ENCODE results near the gene KCNN2.

The KCNN2 gene

GRCh38 chr5:114477816-114478334 lies 116.0 kb downstream of the KCNN2 start:
- in situ Hi-C loops (cut with HindIII; ENCODE audit: low sequenced_read_pairs) = no loop called here

- in situ Hi-C loops (cut with HindIII; ENCODE audit: low sequenced_read_pairs) = no loop called here
Measured at GRCh38 chr5:114500756-114501155, 138.9 kb downstream of the KCNN2 start.

- in situ Hi-C loops (cut with HindIII; ENCODE audit: low sequenced_read_pairs) = no loop called here
Measured at GRCh38 chr5:114504560-114504959, 142.7 kb downstream of the KCNN2 start.

- in situ Hi-C loops (cut with HindIII; ENCODE audit: low sequenced_read_pairs) = no loop called here
Measured at GRCh38 chr5:114524221-114524620, 162.4 kb downstream of the KCNN2 start.

GRCh38 chr5:114544561-114544960 lies 182.7 kb downstream of the KCNN2 start:
- in situ Hi-C loops (cut with HindIII; ENCODE audit: low sequenced_read_pairs) = no loop called here

All from DLD1 (cell line).